Left lung (tissue), 10 donors: Measurements from ENCODE around the gene ZC3HAV1. TPM values are rescaled to one million over a fixed set of nuclear protein-coding genes. Genes with fewer than 3 reads are reported as not detected.
A peak's percentile ranks its signal among the peaks of the same experiment; 100 is the strongest.
"Not testable (repeated sequence)": the region's sequence is repeated elsewhere in the genome, so short reads cannot be mapped to it uniquely, and the experiment has no call there.

Source experiments
- ATAC-seq: fragments of 200-7000 bp; cut with Tn5 transposase; one replicate; pipeline ENCODE4 v1.9.1; 2020; ENCODE audit warnings: moderate library complexity
- DNase-seq, 4 donors: peaks; one replicate each; pipeline ENCODE4 v3.0.0-alpha.2; 2013 to 2020
- H3K27ac ChIP-seq, 2 donors: fragments of 200-600 bp; sonication (generic) in 1 of 2; one replicate each; pipeline versions ENCODE4 v1.5.0 to v1.8.0; 2020 to 2021
- H3K27me3 ChIP-seq, 2 donors: fragments of 200-600 bp; sonication (generic) in 1 of 2; one replicate each; pipeline versions ENCODE4 v1.5.0 to v1.8.0; 2020 to 2021
- H3K36me3 ChIP-seq, 2 donors: fragments of 200-600 bp; sonication (generic) in 1 of 2; one replicate each; pipeline versions ENCODE4 v1.5.0 to v1.8.0; 2020 to 2021
- H3K4me1 ChIP-seq, 2 donors: fragments of 200-600 bp; one replicate each; pipeline ENCODE4 v1.8.0; 2021
- H3K4me3 ChIP-seq, 2 donors: fragments of 200-600 bp; sonication (generic) in 1 of 2; one replicate each; pipeline versions ENCODE4 v1.5.0 to v1.8.0; 2020 to 2021; ENCODE audit warnings: mild to moderate bottlenecking in 1 of 2
- H3K9me3 ChIP-seq, 2 donors: fragments of 200-600 bp; sonication (generic) in 1 of 2; one replicate each; pipeline versions ENCODE4 v1.5.0 to v1.8.0; 2020 to 2021
- CTCF ChIP-seq, 2 donors: fragments of 200-600 bp; sonication (generic) in 1 of 2; IDR thresholded peaks; one replicate each; pipeline versions ENCODE4 v1.5.0 to v1.8.0; 2021; ENCODE audit warnings: antibody characterized with exemption in 2 of 2
- intact Hi-C, 2 donors: fragments of 100-400 bp; cut with DNase I; formaldehyde crosslinking; loops; one replicate each; pipeline versions ENCODE4 v1.11.2 to v1.14.2; 2022
- polyA plus RNA-seq, 6 donors: library from polyadenylated mRNA; unstranded; fragments of 120-200 nt; gene quantifications; one replicate each; pipeline ENCODE4 v1.2.1, GENCODE V29; 2013; ENCODE audit not compliant: insufficient read length in 6 of 6
- total RNA-seq, 2 donors: library from RNA; stranded (reverse); fragmentation: NEBNext Ultra II Directional; extraction: Animal tissue kit (Norgen Biotek cat#: 25700); gene quantifications; one replicate each; pipeline ENCODE4 v1.2.1, GENCODE V29; 2021
- donor health status: DM: no; HTN: yes; CAD: no.
- donor health status: DM: no; HTN: no; CAD: no.

ZC3HAV1 gene
- total and polyA plus RNA-seq, 8 donors, result 16.0 to 45.5 (median 22.4) TPM

- intact Hi-C loops, result no loop called here
- no peaks in the 10 kb centered on the region for H3K36me3 ChIP-seq
- no peak for TF ChIP-seq CTCF (IDR thresholded peaks at IDR 0.05)
- peak overlapping the region; percentile 56 for H3K4me3 ChIP-seq
- ATAC-seq, result peak; percentile 99
- no peaks in the 10 kb centered on the region for H3K27me3 ChIP-seq
- peaks cover 5 to 27% of the 10 kb centered on the region in 2 donors for H3K4me1 ChIP-seq
- DNase-seq, result peak; percentile 87 to 97 (median 88)
- H3K27ac ChIP-seq, result peak overlapping the region; percentile 63 to 86
- no peaks in the 10 kb centered on the region for H3K9me3 ChIP-seq
Observed at GRCh38 chr7:139133335-139134139, 24.0 kb upstream of the ZC3HAV1 start.

- peak in 1 of 4 donors; percentile 8 for DNase-seq
- no peaks in the 10 kb centered on the region for H3K36me3 ChIP-seq
- H3K27ac ChIP-seq, result peak overlapping the region in 1 of 2 donors; percentile 86
- no peaks in the 10 kb centered on the region for H3K9me3 ChIP-seq
- peaks cover 5 to 27% of the 10 kb centered on the region in 2 donors for H3K4me1 ChIP-seq
- peak; percentile 4 for ATAC-seq
- H3K27me3 ChIP-seq, result no peaks in the 10 kb centered on the region
- no peak for TF ChIP-seq CTCF (IDR thresholded peaks at IDR 0.05)
- intact Hi-C loops, result no loop called here
- peak overlapping the region; percentile 56 for H3K4me3 ChIP-seq
Observed at GRCh38 chr7:139132887-139133286, 23.4 kb upstream of the ZC3HAV1 start.

- no peak for DNase-seq
- H3K27ac ChIP-seq, result peak overlapping the region; percentile 40 to 86
Observed at GRCh38 chr7:139131601-139132041, 22.1 kb upstream of the ZC3HAV1 start.

GRCh38 chr7:139129814-139130213, 20.3 kb upstream of the ZC3HAV1 start:
- ATAC-seq, H3K36me3 ChIP-seq, H3K4me3 ChIP-seq, DNase-seq, H3K27ac ChIP-seq, H3K27me3 ChIP-seq, intact Hi-C loops, H3K9me3 ChIP-seq: not testable (repeated sequence)
- H3K4me1 ChIP-seq, result peaks cover 5 to 27% of the 10 kb centered on the region in 2 donors

More at GRCh38 chr7:139131601-139132041, 22.1 kb upstream of the ZC3HAV1 start:
- ATAC-seq, result no peak
- Histone ChIP-seq H3K9me3 (no peaks in the 10 kb centered on the region), H3K27me3 (no peaks in the 10 kb centered on the region), H3K36me3 (no peaks in the 10 kb centered on the region), H3K4me1 (peaks cover 5 to 27% of the 10 kb centered on the region in 2 donors), H3K4me3 (no peak overlapping the region)
- intact Hi-C loops, result no loop called here
- TF ChIP-seq CTCF (IDR thresholded peaks at IDR 0.05), result no peak

GRCh38 chr7:139127648-139128047, 18.1 kb upstream of the ZC3HAV1 start:
- Histone ChIP-seq H3K4me1 (peaks cover 0 to 11% of the 10 kb centered on the region in 2 donors), H3K27ac (no peak overlapping the region), H3K9me3 (no peaks in the 10 kb centered on the region), H3K4me3 (no peak overlapping the region), H3K36me3 (no peaks in the 10 kb centered on the region), H3K27me3 (no peaks in the 10 kb centered on the region)
- no peak for TF ChIP-seq CTCF (IDR thresholded peaks at IDR 0.05)
- no peak for DNase-seq
- ATAC-seq, result no peak
- intact Hi-C loops, result no loop called here
